GM20000 (cell line): Measurements from ENCODE around the gene DAGLA.

ENCODE experiments used
- DNase-seq: peaks from one replicate; pipeline ENCODE4 v3.0.0; 2012; ENCODE audit warnings: low spot score
- TF ChIP-seq, protein P1 (sequence below): IDR thresholded peaks from 2 replicates; pipeline ENCODE4 v1.5.1; 2012; ENCODE audit warnings: mild to moderate bottlenecking, control low read depth; ENCODE audit errors: extremely low read depth, missing control alignments

DAGLA gene

DNA sequence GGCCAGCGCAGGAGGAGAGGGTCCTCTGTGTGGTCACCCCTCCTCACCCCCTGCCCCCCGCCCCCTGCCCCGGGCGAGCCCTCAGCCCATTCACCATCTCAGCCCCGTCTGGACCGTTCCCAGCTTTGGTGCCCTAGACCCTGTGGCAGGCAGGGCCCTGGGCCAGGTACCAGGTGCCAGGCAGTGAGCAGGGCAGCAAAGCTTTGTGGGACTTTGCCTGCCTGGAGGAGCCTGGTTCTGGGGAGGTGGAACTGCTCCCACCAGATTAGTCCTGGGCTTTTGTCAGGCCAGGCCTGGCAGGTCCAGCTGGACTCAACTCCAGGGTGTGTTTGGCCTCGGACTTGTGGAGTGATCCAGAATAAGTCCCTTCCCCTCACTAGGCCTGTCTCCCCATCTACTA lies 58.6 kb downstream of the DAGLA start:
- DNase-seq: no peak
- TF ChIP-seq, protein P1, sequence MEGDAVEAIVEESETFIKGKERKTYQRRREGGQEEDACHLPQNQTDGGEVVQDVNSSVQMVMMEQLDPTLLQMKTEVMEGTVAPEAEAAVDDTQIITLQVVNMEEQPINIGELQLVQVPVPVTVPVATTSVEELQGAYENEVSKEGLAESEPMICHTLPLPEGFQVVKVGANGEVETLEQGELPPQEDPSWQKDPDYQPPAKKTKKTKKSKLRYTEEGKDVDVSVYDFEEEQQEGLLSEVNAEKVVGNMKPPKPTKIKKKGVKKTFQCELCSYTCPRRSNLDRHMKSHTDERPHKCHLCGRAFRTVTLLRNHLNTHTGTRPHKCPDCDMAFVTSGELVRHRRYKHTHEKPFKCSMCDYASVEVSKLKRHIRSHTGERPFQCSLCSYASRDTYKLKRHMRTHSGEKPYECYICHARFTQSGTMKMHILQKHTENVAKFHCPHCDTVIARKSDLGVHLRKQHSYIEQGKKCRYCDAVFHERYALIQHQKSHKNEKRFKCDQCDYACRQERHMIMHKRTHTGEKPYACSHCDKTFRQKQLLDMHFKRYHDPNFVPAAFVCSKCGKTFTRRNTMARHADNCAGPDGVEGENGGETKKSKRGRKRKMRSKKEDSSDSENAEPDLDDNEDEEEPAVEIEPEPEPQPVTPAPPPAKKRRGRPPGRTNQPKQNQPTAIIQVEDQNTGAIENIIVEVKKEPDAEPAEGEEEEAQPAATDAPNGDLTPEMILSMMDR: no peak

DNA sequence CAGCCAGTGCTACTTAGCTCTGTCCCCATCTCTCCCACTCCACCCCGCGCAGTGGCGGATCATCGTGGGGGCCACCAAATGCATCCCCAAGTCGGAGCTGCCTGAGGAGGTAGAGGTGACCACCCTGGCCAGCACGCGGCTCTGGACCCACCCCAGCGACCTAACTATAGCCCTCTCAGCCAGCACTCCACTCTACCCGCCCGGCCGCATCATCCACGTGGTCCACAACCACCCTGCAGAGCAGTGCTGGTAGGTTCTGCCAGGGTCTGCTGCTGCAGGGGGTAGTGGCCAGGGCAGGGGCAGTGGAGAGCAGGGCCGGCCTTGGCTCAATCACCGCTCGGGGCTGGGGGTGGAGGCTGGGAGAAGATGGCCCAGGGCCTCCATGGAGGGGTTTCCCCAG lies 59.2 kb downstream of the DAGLA start:
- TF ChIP-seq, protein P1: no peak
- no peak for DNase-seq

DNA sequence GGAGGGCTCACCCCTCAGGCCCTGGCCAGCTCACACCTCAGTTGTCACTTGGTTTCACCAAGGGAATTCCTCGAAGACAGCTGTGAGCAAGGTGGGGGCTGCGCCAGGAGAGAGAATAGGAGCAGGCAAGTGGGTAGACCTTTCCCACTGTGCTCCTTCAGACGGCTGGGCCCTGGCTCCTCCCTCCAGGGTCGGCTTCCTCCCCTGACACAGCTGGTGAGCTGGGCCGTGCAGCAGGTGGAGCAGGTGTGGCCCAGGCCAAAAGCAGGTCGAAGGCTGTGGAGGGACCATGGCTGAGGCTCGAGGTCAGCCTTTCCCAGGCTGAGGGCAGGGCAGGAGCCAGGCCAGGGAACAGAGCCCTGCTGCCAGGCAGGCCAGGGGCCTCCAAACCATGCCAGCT lies 59.8 kb downstream of the DAGLA start:
- DNase-seq: no peak
- TF ChIP-seq, protein P1: no peak

DNA sequence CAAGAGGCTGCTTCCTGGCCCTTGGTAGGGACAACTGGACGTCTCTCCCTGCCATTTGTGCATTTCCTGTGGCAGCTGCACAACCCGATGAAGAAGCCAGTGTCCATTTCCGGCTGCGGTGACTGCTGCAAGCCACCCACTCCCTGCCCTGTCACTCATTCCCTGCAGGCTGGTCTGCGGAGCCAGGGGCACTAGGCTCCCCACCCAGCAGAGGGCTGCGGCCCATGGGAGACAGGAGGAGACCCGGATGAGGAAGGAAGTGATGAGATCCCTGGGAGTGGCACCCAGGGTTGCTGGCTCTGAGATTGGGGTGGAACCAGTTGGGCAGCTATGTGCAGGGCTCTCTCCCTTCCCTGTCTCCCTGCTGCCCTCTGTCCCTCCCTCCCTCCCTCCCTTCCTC lies 62.2 kb downstream of the DAGLA start:
- TF ChIP-seq, protein P1: no peak
- no peak for DNase-seq

DNA sequence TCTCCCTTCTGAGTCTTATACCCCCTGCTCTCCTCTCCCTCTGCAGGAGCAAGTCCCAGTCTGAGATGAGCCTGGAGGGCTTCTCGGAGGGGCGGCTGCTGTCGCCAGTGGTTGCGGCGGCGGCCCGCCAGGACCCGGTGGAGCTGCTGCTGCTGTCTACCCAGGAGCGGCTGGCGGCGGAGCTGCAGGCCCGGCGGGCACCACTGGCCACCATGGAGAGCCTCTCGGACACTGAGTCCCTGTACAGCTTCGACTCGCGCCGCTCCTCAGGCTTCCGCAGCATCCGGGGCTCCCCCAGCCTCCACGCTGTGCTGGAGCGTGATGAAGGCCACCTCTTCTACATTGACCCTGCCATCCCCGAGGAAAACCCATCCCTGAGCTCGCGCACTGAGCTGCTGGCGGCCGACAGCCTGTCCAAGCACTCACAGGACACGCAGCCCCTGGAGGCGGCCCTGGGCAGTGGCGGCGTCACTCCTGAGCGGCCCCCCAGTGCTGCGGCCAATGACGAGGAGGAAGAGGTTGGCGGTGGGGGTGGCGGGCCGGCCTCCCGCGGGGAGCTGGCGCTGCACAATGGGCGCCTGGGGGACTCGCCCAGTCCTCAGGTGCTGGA lies 63.4 kb downstream of the DAGLA start:
- TF ChIP-seq, protein P1: no peak

DNA sequence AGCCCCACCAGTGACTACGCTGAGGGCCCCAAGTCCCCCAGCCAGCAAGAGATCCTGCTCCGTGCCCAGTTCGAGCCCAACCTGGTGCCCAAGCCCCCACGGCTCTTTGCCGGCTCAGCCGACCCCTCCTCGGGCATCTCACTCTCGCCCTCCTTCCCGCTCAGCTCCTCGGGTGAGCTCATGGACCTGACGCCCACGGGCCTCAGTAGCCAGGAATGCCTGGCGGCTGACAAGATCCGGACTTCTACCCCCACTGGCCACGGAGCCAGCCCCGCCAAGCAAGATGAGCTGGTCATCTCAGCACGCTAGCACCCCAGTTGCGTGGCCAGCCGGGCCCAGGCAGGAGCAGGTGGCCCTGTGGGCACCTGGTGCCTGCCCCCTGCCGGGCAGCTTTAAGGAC lies 64.0 kb downstream of the DAGLA start:
- TF ChIP-seq, protein P1: no peak

More for the DNA sequence above, 63.4 kb downstream of the DAGLA start:
- no peak for DNase-seq

DNA sequence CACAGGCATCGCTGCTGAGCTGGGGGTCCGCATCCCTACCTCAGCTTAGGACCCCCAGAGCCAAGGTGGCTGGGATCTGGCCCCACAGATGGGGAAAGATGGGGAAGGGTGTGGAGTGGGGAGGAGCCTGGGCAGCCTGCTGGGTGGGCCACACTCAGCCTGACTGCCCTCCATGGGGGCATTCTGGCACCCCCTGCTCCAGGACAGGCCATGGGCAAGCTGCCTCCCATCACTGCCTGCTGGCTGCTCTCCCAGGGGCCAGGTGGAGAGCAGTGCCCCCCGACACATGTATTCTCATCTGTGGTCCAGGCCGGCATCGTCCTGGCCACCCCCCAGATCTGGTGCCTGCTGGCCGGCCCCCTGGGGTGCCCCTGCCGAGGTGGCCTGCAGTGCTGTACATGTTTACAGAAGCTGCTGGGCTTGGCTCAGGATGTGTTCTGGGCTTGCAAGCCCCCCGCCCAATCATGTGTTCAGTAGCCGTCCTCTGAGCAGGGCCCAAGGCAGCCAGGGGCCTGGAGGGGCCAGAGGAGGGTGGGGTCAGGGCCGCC lies 64.5 kb downstream of the DAGLA start:
- no peak for DNase-seq
- TF ChIP-seq, protein P1: no peak

More for the DNA sequence above, 64.0 kb downstream of the DAGLA start:
- DNase-seq: no peak
